Neural progenitor cell (in vitro differentiated cells): ENCODE results near the gene EIF1.

Experiments
- CTCF ChIP-seq: fragments of 200-600 bp; sonication (generic); IDR thresholded peaks from 2 replicates; pipeline ENCODE4 v1.5.1; 2017; ENCODE audit warnings: antibody characterized with exemption, mild to moderate bottlenecking
- EZH2 ChIP-seq: fragments of 200-600 bp; sonication (generic); IDR thresholded peaks from 2 replicates; pipeline ENCODE4 v1.6.1; 2017; ENCODE audit warnings: antibody characterized with exemption, mild to moderate bottlenecking, moderate library complexity
- EZH2phosphoT487 ChIP-seq: fragments of 200-600 bp; sonication (generic); IDR thresholded peaks from 2 replicates; pipeline ENCODE4 v1.6.1; 2017; ENCODE audit warnings: antibody characterized with exemption

- TF ChIP-seq CTCF (no peak), EZH2 (no peak), EZH2phosphoT487 (no peak)
Observed at GRCh38 chr17:41664587-41665565, 23.8 kb upstream of the EIF1 start.
